PFSK-1 (cell line): ENCODE measurements around the gene NID1.

Experiments used
- FOXP2 ChIP-seq: optimal IDR thresholded peaks from 2 replicates; pipeline ENCODE3; 2011; ENCODE audit warnings: borderline replicate concordance, control low read depth, inconsistent platforms; ENCODE audit not compliant: insufficient read depth; ENCODE audit errors: extremely low read length, extremely low read depth
- POLR2AphosphoS5 ChIP-seq: IDR thresholded peaks from 2 replicates; pipeline ENCODE4 v1.6.1; 2012; ENCODE audit warnings: low read depth, mild to moderate bottlenecking, control low read depth, low read length, moderate library complexity
- SIN3A ChIP-seq: IDR thresholded peaks from 2 replicates; pipeline ENCODE4 v1.6.1; 2012; ENCODE audit warnings: mild to moderate bottlenecking, low read length, moderate library complexity, borderline replicate concordance; ENCODE audit not compliant: insufficient read depth
- TAF1 ChIP-seq: IDR thresholded peaks from 2 replicates; pipeline ENCODE4 v1.6.1; 2012; ENCODE audit warnings: low read length, control low read depth, borderline replicate concordance; ENCODE audit not compliant: insufficient read depth
- TF ChIP-seq, protein P1 (sequence below), 2 experiments: IDR thresholded peaks; 2 replicates each; pipeline versions ENCODE4 v1.6.1 to v1.8.0; 2011 to 2012; ENCODE audit warnings: low read depth in 2 of 2, low read length in 2 of 2, control low read depth in 1 of 2, inconsistent platforms in 1 of 2, mild to moderate bottlenecking in 1 of 2, moderate library complexity in 1 of 2; ENCODE audit not compliant: insufficient read depth in 1 of 2

Gene NID1

GRCh38 chr1:235929216-235929615 lies 135.7 kb downstream of the NID1 start:
- TF ChIP-seq TAF1 (no peak), SIN3A (no peak), FOXP2 (no peak), POLR2AphosphoS5 (no peak)
- TF ChIP-seq, protein P1, sequence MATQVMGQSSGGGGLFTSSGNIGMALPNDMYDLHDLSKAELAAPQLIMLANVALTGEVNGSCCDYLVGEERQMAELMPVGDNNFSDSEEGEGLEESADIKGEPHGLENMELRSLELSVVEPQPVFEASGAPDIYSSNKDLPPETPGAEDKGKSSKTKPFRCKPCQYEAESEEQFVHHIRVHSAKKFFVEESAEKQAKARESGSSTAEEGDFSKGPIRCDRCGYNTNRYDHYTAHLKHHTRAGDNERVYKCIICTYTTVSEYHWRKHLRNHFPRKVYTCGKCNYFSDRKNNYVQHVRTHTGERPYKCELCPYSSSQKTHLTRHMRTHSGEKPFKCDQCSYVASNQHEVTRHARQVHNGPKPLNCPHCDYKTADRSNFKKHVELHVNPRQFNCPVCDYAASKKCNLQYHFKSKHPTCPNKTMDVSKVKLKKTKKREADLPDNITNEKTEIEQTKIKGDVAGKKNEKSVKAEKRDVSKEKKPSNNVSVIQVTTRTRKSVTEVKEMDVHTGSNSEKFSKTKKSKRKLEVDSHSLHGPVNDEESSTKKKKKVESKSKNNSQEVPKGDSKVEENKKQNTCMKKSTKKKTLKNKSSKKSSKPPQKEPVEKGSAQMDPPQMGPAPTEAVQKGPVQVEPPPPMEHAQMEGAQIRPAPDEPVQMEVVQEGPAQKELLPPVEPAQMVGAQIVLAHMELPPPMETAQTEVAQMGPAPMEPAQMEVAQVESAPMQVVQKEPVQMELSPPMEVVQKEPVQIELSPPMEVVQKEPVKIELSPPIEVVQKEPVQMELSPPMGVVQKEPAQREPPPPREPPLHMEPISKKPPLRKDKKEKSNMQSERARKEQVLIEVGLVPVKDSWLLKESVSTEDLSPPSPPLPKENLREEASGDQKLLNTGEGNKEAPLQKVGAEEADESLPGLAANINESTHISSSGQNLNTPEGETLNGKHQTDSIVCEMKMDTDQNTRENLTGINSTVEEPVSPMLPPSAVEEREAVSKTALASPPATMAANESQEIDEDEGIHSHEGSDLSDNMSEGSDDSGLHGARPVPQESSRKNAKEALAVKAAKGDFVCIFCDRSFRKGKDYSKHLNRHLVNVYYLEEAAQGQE (IDR thresholded peaks at IDR 0.05; ENCODE audit: insufficient read depth in 1 of 2, low read depth in 2 of 2, low read length in 2 of 2), result no peak

GRCh38 chr1:235928197-235928596 lies 136.7 kb downstream of the NID1 start:
- TF ChIP-seq, protein P1 (IDR thresholded peaks at IDR 0.05; ENCODE audit: insufficient read depth in 1 of 2, low read depth in 2 of 2, low read length in 2 of 2), result no peak
- no peak for TF ChIP-seq FOXP2
- TF ChIP-seq TAF1, result no peak
- no peak for TF ChIP-seq SIN3A
- no peak for TF ChIP-seq POLR2AphosphoS5
